HepG2 (cell line): Measurements from ENCODE around the gene PRAMEF18. TPM values are rescaled to one million over a fixed set of nuclear protein-coding genes. Genes with fewer than 3 reads are reported as not detected.
"Not testable (repeated sequence)": the region's sequence is repeated elsewhere in the genome, so short reads cannot be mapped to it uniquely, and the experiment has no call there.

Source experiments
- ATAC-seq: fragments of 200-7000 bp; cut with Tn5 transposase; 3 replicates; pipeline ENCODE4 v1.9.1; 2020; ENCODE audit warnings: mild to moderate bottlenecking, moderate library complexity
- BruUV-seq: library from RNA; stranded (reverse); fragments of 400-500 nt; replicated peaks from 2 replicates; lab custom pipeline; 2021; lab: Mats Ljungman, UMichigan
- CTCF ChIA-PET: fragments of 300-600 bp; formaldehyde crosslinking; extraction: SDS; loops from one replicate; lab custom pipeline; 2021; ENCODE audit warnings: low total read pairs, inconsistent platforms, low intra/inter-chr PET ratio; lab: Yijun Ruan, JAX
- POLR2A ChIA-PET: fragments of 350-600 bp; sonication (Branson Sonifier 250); formaldehyde crosslinking; loops from one replicate; lab custom pipeline; 2020; ENCODE audit warnings: antibody characterized with exemption, inconsistent platforms; lab: Yijun Ruan, JAX
- DNase-seq: peaks from one replicate; pipeline ENCODE4 v3.0.0-alpha.2; 2015; ENCODE audit warnings: low spot score
- FAIRE-seq: peaks from 3 replicates; lab custom pipeline; 2011; peaks lifted over from hg19 to GRCh38; lab: Jason Lieb, UNC
- H2AFZ ChIP-seq: one replicate; pipeline ENCODE4 v1.6.1; 2011; ENCODE audit warnings: low read length, inconsistent platforms
- H3K27ac ChIP-seq: fragments of 300-600 bp; 3 replicates; pipeline ENCODE4 v1.8.0; 2011; ENCODE audit warnings: mixed run types, mild to moderate bottlenecking, mixed read lengths, low read length, inconsistent platforms; ENCODE audit not compliant: insufficient read depth; ENCODE audit errors: extremely low read length
- H3K27me3 ChIP-seq, 2 experiments: fragments of 200-600 bp in 1 of 2; 2 replicates in 1 of 2; 3 replicates in 1 of 2; pipeline versions ENCODE4 v1.6.0 to v1.8.0; 2011; ENCODE audit warnings: low read length in 2 of 2, mild to moderate bottlenecking in 2 of 2, moderate library complexity in 2 of 2, inconsistent platforms in 1 of 2; ENCODE audit not compliant: insufficient read depth in 2 of 2, control insufficient read depth in 1 of 2
- H3K36me3 ChIP-seq, 2 experiments: fragments of 200-600 bp in 1 of 2; replicated peaks in 1 of 2; 2 replicates in 1 of 2; 3 replicates in 1 of 2; pipeline versions ENCODE4 v1.5.1 to v1.8.0; 2011; ENCODE audit warnings: low read length in 2 of 2, inconsistent platforms in 1 of 2; ENCODE audit not compliant: insufficient read depth in 2 of 2, control insufficient read depth in 1 of 2
- H3K4me1 ChIP-seq: 2 replicates; pipeline ENCODE4 v1.5.1; 2012; ENCODE audit warnings: low read length, inconsistent platforms; ENCODE audit not compliant: insufficient read depth
- H3K4me2 ChIP-seq: 2 replicates; pipeline ENCODE4 v1.6.0; 2011; ENCODE audit warnings: low read depth, low read length, inconsistent platforms
- H3K4me3 ChIP-seq, 3 experiments: fragments of 200-600 bp in 1 of 3; sonication (generic), shearing (Covaris generic) in 1 of 3; replicated peaks in 1 of 3; 2 replicates each; pipeline ENCODE4 v1.5.1; 2011 to 2016; ENCODE audit warnings: low read length in 3 of 3, inconsistent platforms in 2 of 3, low read depth in 2 of 3, mild to moderate bottlenecking in 2 of 3, control low read depth in 1 of 3, mixed read lengths in 1 of 3; ENCODE audit not compliant: insufficient read depth in 1 of 3
- H3K79me2 ChIP-seq: one replicate; pipeline ENCODE4 v1.6.1; 2011; ENCODE audit warnings: low read length, inconsistent platforms; ENCODE audit not compliant: insufficient read depth
- H3K9ac ChIP-seq: 2 replicates; pipeline ENCODE4 v1.6.0; 2011; ENCODE audit warnings: mild to moderate bottlenecking, low read depth, low read length, inconsistent platforms; ENCODE audit not compliant: insufficient read depth
- H3K9me3 ChIP-seq: 2 replicates; pipeline ENCODE4 v1.5.1; 2012; ENCODE audit warnings: mild to moderate bottlenecking, low read length
- H4K20me1 ChIP-seq: 2 replicates; pipeline ENCODE4 v1.6.0; 2011; ENCODE audit warnings: inconsistent platforms, mild to moderate bottlenecking, low read length, moderate library complexity; ENCODE audit not compliant: insufficient read depth
- SKI ChIP-seq: fragments of 450-650 bp; IDR thresholded peaks from one replicate; pipeline ENCODE4 v1.6.1; 2018; ENCODE audit warnings: mild to moderate bottlenecking; ENCODE audit not compliant: partially characterized antibody
- ZC3H4 ChIP-seq: sonication (generic); formaldehyde crosslinking; IDR thresholded peaks from 2 replicates; pipeline ENCODE4 v1.4.0; 2020; ENCODE audit warnings: missing genetic modification reagents, borderline replicate concordance
- WGBS: methylation state at CpG from one replicate; pipeline ENCODE4 v1.1.6; 2017; ENCODE audit warnings: low lambda C conversion rate; 5-methylcytosine and 5-hydroxymethylcytosine counted together
- in situ Hi-C: cut with HindIII; loops from 2 replicates; pipeline ENCODE4 v1.10.0; 2017; ENCODE audit warnings: low pct_unique_long_range_greater_than_20kb; ENCODE audit not compliant: extremely low pct_ligation_motif_present
- intact Hi-C: fragments of 100-400 bp; cut with micrococcal nuclease; formaldehyde crosslinking; loops from one replicate; pipeline ENCODE4 v1.10.0; 2022; ENCODE audit not compliant: unreplicated experiment
- polyA plus RNA-seq, 8 experiments: library from polyadenylated mRNA; depleted of rRNA in 3 of 8; stranded (reverse) in 7 of 8; unstranded in 1 of 8; fragments of >200 nt; fragmentation: Illumina TruSeq in 4 of 8; extraction: Trizol in 4 of 8; gene quantifications; 2 replicates each; pipeline versions ENCODE4 v1.2.1 to v1.2.3, GENCODE V29; 2011 to 2016; ENCODE audit warnings: low read depth in 4 of 8, missing spikeins in 1 of 8, mixed read lengths in 1 of 8; ENCODE audit not compliant: insufficient read depth in 1 of 8
- total RNA-seq, 5 experiments: library from RNA; depleted of rRNA; stranded (reverse); fragments of >200 nt; fragmentation: Illumina TruSeq; extraction: Trizol; gene quantifications; 2 replicates each; pipeline ENCODE4 v1.2.3, GENCODE V29; 2016; ENCODE audit warnings: low read depth in 1 of 5

The PRAMEF18 gene
- total and polyA plus RNA-seq, 2 of the 13 experiments (the other 11 are each of a cell fraction or from before 2014, with no cell fraction given) = not detected

GRCh38 chr1:13224480-13225060 is 1.4 kb downstream of the PRAMEF18 start (continued):
- TF ChIP-seq SKI = no peak
- no peak for TF ChIP-seq ZC3H4

- ATAC-seq, H3K9ac ChIP-seq, POLR2A ChIA-PET: not testable (repeated sequence)
Measured at GRCh38 chr1:13222788-13223187, 3.2 kb downstream of the PRAMEF18 start.

GRCh38 chr1:13219203-13219602 is 6.8 kb downstream of the PRAMEF18 start:
- DNase-seq, BruUV-seq, H3K9me3 ChIP-seq, POLR2A ChIA-PET, H3K4me2 ChIP-seq, H3K4me3 ChIP-seq, H3K36me3 ChIP-seq, CTCF ChIA-PET, H2AFZ ChIP-seq, H4K20me1 ChIP-seq, in situ Hi-C loops, intact Hi-C loops, FAIRE-seq, H3K27ac ChIP-seq, H3K79me2 ChIP-seq, H3K9ac ChIP-seq, ATAC-seq, H3K4me1 ChIP-seq, H3K27me3 ChIP-seq: not testable (repeated sequence)
- no CpG with 5 or more reads among the region's 3 CpGs for whole genome bisulfite sequencing

More at GRCh38 chr1:13222788-13223187, 3.2 kb downstream of the PRAMEF18 start:
- H3K4me2 ChIP-seq, CTCF ChIA-PET, H3K79me2 ChIP-seq, H3K4me1 ChIP-seq, H2AFZ ChIP-seq, H3K4me3 ChIP-seq, H4K20me1 ChIP-seq, H3K27ac ChIP-seq, intact Hi-C loops, H3K9me3 ChIP-seq, DNase-seq, H3K27me3 ChIP-seq, in situ Hi-C loops, BruUV-seq, H3K36me3 ChIP-seq: not testable (repeated sequence)
- no CpG with 5 or more reads among the region's 4 CpGs for WGBS
- peak; percentile 34 for FAIRE-seq

- H4K20me1 ChIP-seq, CTCF ChIA-PET, H2AFZ ChIP-seq, H3K79me2 ChIP-seq, POLR2A ChIA-PET, H3K4me2 ChIP-seq, DNase-seq, ATAC-seq, BruUV-seq, H3K27me3 ChIP-seq, FAIRE-seq, intact Hi-C loops, H3K9me3 ChIP-seq, H3K9ac ChIP-seq, H3K4me1 ChIP-seq, H3K4me3 ChIP-seq, H3K36me3 ChIP-seq, H3K27ac ChIP-seq, in situ Hi-C loops: not testable (repeated sequence)
- WGBS = no CpG with 5 or more reads among the region's 7 CpGs
Measured at GRCh38 chr1:13216619-13217018, 9.3 kb downstream of the PRAMEF18 start.

GRCh38 chr1:13208712-13209111 is 17.2 kb downstream of the PRAMEF18 start:
- H3K4me2 ChIP-seq, H3K36me3 ChIP-seq, in situ Hi-C loops, DNase-seq, H3K4me3 ChIP-seq, POLR2A ChIA-PET, intact Hi-C loops, FAIRE-seq, H2AFZ ChIP-seq, ATAC-seq, H3K9ac ChIP-seq, H3K79me2 ChIP-seq, BruUV-seq, H3K4me1 ChIP-seq, H3K27me3 ChIP-seq, CTCF ChIA-PET, H3K27ac ChIP-seq, H4K20me1 ChIP-seq, H3K9me3 ChIP-seq: not testable (repeated sequence)
- no CpG with 5 or more reads among the region's 9 CpGs for WGBS
